HEK293T (cell line): ENCODE data around the gene VPS37B.

Source experiments
- CTCF ChIA-PET: fragments of 350-600 bp; formaldehyde crosslinking; extraction: SDS; loops from one replicate; lab custom pipeline; 2021; ENCODE audit warnings: antibody characterized with exemption, inconsistent platforms; lab: Yijun Ruan, JAX
- POLR2A ChIA-PET: fragments of 350-600 bp; formaldehyde crosslinking; extraction: SDS; loops from one replicate; lab custom pipeline; 2020; ENCODE audit warnings: antibody characterized with exemption, inconsistent platforms; lab: Yijun Ruan, JAX
- DNase-seq: peaks from one replicate; pipeline ENCODE4 v3.0.0; 2012; ENCODE audit warnings: mixed read lengths; ENCODE audit errors: extremely low spot score
- ARNT ChIP-seq: fragments of 450-650 bp; IDR thresholded peaks from 2 replicates; pipeline ENCODE4 v1.6.1; 2017; ENCODE audit warnings: mild to moderate bottlenecking
- BHLHE40 ChIP-seq: fragments of 450-650 bp; IDR thresholded peaks from 2 replicates; pipeline ENCODE4 v1.6.1; 2016; ENCODE audit warnings: mild to moderate bottlenecking, moderate library complexity, borderline replicate concordance
- CTBP1 ChIP-seq: fragments of 450-650 bp; IDR thresholded peaks from 2 replicates; pipeline ENCODE4 v1.6.1; 2016; ENCODE audit warnings: borderline replicate concordance
- ELF4 ChIP-seq: fragments of 450-650 bp; IDR thresholded peaks from 2 replicates; pipeline ENCODE4 v1.6.1; 2017; ENCODE audit warnings: antibody characterized with exemption
- FOXA1 ChIP-seq: fragments of 450-650 bp; IDR thresholded peaks from 2 replicates; pipeline ENCODE4 v1.6.1; 2016; ENCODE audit warnings: mild to moderate bottlenecking
- FOXK2 ChIP-seq: fragments of 450-650 bp; IDR thresholded peaks from 2 replicates; pipeline ENCODE4 v1.6.1; 2016; ENCODE audit warnings: mild to moderate bottlenecking
- FOXM1 ChIP-seq: fragments of 450-650 bp; IDR thresholded peaks from 2 replicates; pipeline ENCODE4 v1.6.1; 2017; ENCODE audit warnings: mild to moderate bottlenecking, borderline replicate concordance
- HDGF ChIP-seq: fragments of 450-650 bp; IDR thresholded peaks from 2 replicates; pipeline ENCODE4 v1.6.1; 2017; ENCODE audit warnings: antibody characterized with exemption, borderline replicate concordance
- L3MBTL2 ChIP-seq: fragments of 450-650 bp; conservative IDR thresholded peaks from 2 replicates; pipeline ENCODE4 v1.6.1; 2016; ENCODE audit warnings: mild to moderate bottlenecking
- LEF1 ChIP-seq: fragments of 450-650 bp; IDR thresholded peaks from 2 replicates; pipeline ENCODE4 v1.6.1; 2017; ENCODE audit warnings: mild to moderate bottlenecking, borderline replicate concordance
- NFRKB ChIP-seq: fragments of 450-650 bp; IDR thresholded peaks from 2 replicates; pipeline ENCODE4 v1.6.1; 2016; ENCODE audit warnings: mild to moderate bottlenecking, moderate library complexity
- SP1 ChIP-seq: fragments of 450-650 bp; IDR thresholded peaks from 2 replicates; pipeline ENCODE4 v1.6.1; 2017
- SUZ12 ChIP-seq: fragments of 450-650 bp; IDR thresholded peaks from 2 replicates; pipeline ENCODE4 v1.6.1; 2016; ENCODE audit warnings: mild to moderate bottlenecking
- TARDBP ChIP-seq: fragments of 450-650 bp; IDR thresholded peaks from 2 replicates; pipeline ENCODE4 v1.6.1; 2016
- ZNF384 ChIP-seq: fragments of 450-650 bp; IDR thresholded peaks from 2 replicates; pipeline ENCODE4 v1.6.1; 2016
- TF ChIP-seq, protein P1 (sequence below): fragments of 450-650 bp; IDR thresholded peaks from 2 replicates; pipeline ENCODE4 v1.6.1; 2016

The VPS37B gene

DNA sequence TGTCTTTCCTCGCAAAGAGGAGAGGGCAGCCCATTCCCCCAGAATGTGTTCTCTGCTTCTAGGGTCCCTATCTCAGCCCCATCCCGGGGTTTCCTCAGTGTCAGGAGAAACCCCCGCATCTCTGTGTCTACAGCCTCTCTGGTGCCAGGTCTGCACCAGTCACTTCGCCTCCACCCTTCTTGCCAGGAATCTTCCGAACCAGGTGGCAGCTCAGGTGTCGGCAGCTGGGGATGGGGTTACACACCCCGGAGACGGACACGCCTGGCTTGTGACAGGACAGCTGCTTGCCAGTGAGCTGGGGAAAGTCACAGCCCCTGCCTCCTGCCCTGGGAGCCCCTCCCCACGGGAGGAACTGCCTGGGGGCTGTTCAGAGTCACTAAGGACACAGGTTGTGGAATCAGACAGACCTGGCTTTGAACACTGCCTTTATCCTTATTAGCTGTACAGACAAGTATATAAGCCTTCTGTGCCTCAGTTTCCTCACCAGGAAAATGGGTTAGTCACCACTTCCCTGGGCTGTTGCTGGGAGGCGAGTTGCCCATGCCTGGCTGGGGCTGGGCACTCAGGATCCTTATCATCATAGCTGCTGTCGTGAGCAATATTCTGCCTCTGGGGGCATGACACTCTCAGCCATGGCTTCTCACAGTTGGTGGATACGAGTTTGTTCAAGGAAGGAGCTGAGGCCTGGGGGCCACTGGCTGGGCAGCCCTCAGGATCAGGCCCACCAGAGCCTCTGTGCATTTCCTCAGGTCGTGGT lies 49.9 kb downstream of the VPS37B start:
- ChIA-PET CTCF (no interaction called here), POLR2A (no interaction called here)
- TF ChIP-seq, protein P1, sequence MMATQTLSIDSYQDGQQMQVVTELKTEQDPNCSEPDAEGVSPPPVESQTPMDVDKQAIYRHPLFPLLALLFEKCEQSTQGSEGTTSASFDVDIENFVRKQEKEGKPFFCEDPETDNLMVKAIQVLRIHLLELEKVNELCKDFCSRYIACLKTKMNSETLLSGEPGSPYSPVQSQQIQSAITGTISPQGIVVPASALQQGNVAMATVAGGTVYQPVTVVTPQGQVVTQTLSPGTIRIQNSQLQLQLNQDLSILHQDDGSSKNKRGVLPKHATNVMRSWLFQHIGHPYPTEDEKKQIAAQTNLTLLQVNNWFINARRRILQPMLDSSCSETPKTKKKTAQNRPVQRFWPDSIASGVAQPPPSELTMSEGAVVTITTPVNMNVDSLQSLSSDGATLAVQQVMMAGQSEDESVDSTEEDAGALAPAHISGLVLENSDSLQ = no peak
- TF ChIP-seq NFRKB (no peak), HDGF (no peak), L3MBTL2 (no peak), SUZ12 (no peak), TARDBP (no peak), CTBP1 (no peak), SP1 (no peak), FOXA1 (no peak), FOXK2 (no peak), ZNF384 (no peak), LEF1 (no peak), ARNT (no peak), ELF4 (no peak), BHLHE40 (no peak), FOXM1 (no peak)
- no peak for DNase-seq

DNA sequence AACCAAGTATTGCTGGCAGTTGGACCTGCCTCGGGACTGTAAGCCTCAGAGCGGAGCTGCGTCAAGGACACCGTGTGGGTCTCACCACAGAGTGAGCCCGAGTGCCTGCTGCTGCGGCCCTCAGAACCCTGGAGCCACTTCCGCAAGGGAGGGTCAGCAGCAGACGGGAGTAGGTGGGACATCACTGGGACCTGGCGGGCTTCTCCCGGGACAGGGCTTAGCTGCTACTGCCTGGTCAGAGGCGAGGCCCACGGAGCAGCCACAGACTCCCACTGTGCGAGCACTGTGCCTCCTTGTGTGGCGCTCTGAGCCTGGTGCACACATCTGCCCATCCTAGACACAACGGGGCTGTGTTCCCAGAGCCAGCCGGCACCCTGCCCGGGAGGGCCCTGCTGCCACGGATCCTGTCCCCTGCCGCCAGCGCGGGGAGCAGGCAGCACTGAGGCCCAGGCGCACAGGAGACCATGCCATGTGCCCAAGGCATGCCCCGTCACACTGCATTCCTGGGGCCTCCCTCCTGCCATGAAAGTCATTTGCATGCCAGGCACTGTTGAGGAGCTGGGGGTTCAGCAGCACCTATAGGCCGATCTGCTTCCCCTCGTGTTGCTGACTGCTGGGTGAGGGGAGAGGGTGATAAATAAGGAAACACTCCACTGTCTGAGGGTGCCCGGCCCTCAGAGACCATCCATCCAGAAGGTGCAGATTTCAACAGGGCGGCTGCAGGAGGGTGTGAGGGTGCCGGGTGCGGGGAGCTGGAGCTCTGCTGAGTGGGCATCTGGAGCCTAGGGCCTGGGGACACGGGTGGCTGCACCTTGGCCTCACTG lies 50.7 kb downstream of the VPS37B start:
- ChIA-PET CTCF (no interaction called here), POLR2A (no interaction called here)
- DNase-seq = no peak
- no peak for TF ChIP-seq FOXK2
- no peak for TF ChIP-seq HDGF
- no peak for TF ChIP-seq LEF1
- TF ChIP-seq FOXA1 = no peak
- no peak for TF ChIP-seq SUZ12

DNA sequence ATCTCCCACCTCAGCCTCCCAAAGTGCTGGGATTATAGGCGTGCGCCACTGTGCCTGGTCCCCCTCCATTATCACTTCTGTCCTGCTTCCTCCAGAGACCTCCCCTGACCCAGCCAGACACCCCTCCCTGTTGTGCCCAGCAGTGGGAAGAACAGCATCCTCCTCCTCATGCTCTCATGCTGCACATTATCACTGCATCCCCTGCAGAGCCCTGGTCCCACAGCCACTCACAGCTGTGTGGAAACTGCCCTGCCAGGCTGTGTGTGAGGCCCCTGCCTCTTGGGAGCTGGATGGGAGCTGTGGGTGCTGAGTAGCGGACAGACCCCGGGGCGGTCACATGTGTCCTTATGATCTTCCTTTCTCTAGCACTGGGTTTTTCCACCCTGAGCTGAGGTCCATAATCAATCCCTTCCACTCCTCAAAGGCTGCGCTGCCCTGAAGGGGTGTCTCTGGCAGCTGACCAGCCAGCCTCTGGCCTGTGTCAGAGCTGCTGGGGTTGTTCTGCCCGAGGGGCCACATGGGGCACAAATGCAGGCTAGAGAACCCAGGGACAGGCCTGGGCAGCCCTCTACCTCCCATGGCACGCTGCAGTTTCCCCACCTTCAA lies 51.5 kb downstream of the VPS37B start:
- TF ChIP-seq HDGF (no peak), BHLHE40 (no peak), FOXA1 (no peak)
- ChIA-PET POLR2A (no interaction called here), CTCF (no interaction called here)
- no peak for DNase-seq

DNA sequence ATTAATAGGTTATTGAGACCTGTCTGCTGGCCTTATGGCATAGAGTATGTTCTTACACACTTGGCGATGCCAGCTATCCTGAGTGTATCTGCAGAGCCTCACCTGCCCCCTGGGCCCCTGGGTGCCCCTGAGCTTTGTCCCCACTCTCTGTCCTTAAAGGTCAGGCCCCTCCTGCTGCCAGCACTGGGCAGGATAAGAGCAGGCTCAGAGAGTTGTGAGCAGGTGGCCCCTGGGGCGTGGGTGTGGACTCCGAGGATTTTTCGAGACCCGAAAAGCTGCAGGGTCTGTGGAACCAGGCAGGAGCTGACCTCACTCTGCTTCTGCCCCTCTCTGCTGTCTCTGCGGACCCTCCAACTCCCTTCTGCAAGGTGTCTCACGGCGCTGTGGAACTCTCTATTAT lies 52.5 kb downstream of the VPS37B start:
- TF ChIP-seq FOXM1 (no peak), SP1 (no peak), FOXK2 (no peak), L3MBTL2 (no peak)
- POLR2A ChIA-PET = no interaction called here
- CTCF ChIA-PET = no interaction called here
- DNase-seq = no peak

DNA sequence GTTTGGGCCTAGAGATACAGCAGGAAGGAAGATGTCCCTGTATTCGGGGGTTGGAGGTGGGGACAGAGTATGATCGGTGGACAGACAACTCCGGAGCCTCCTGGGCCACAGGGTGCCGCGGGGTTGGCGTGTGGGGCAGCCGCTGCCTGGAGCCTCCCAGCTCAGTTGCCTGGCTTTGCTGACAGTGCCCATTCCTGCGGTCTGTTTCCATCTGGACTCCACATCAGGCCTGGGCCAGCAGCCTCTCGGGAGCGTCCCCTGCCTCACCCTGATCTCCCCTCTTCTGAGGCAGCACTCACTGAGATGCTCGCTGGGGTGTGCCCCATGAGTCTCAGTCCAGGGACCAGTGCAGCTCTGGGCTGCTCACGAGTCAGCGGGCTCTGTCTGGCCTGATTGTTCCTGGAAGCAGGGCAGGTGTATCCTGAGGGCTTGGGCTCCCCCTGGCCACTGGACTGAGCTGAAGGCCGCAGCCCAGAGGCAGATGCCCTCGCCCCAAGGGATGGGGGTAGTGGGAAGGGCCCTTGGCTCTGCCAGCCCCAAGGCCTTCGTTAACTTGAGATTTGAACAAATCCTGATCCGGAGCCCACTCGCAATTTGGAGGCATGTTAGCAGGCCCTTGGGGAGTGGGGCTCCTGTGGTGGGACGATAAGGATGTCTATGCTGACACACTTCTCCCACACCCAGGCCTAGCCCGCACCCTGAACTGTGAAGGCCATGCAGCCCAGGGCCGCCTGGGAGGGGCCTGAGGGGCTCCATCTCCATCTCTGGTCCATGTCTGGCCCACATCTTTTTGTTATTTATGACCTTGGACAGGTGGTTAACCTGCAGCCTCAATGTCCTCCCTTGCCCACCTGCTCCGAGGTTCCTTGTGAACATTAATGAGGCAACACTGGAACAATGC lies 53.2 kb downstream of the VPS37B start:
- CTCF ChIA-PET = no interaction called here

DNA sequence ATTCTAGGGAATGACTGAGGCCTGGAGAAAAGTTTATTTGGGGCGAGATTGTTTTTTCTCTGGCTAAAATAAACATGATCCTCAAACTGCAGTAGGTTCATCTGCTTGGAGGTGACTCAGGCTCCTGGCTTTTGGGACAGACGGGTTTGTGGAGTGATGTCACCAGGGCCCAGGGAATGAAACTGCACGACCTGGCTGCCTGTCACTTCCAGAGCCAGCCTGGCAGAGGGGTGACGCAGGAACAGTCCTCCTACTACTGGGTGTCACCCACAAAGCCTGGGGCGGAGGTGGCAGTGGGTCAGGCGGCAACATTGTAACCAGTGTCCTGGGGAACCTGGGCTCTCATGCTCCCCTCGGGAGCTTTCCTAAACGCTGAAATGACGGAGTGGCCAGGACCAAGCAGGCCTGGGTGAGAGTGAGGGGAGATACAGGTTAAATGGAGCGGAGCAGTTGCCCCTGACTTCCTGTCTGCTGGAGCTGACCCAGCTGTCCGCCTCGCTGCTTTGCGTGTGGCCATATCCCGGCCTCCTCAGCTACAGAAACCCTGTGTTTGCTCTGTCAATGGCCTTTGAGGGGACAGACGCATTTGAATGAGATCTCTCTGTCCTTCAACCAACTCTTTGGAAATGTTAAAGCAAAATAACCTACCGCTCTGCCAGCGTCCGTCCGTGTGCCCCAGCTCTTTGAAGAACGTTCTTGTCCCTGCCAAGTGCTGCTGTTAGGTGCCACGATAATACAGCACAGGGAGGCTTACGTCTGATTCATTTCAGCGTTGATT lies 54.2 kb downstream of the VPS37B start:
- TF ChIP-seq L3MBTL2 = no peak
- TF ChIP-seq LEF1 = no peak
- no peak for TF ChIP-seq SUZ12
- TF ChIP-seq, protein P1 = no peak
- TF ChIP-seq HDGF = no peak
- TF ChIP-seq CTBP1 = no peak
- TF ChIP-seq ARNT = no peak
- no peak for TF ChIP-seq SP1
- no peak for TF ChIP-seq BHLHE40
- TF ChIP-seq TARDBP = no peak
- no peak for TF ChIP-seq ELF4
- no peak for TF ChIP-seq FOXM1
- TF ChIP-seq NFRKB = no peak
- TF ChIP-seq FOXK2 = no peak
- TF ChIP-seq FOXA1 = no peak
- no peak for TF ChIP-seq ZNF384
- ChIA-PET POLR2A (interaction anchor here (0.8 kb wide), 1 partner anchor 391 kb away, joined by 3 read pairs; the partner anchor contains the start of genes MPHOSPH9 and MTRFR), CTCF (no interaction called here)
- no peak for DNase-seq

More for the DNA sequence above, 53.2 kb downstream of the VPS37B start:
- TF ChIP-seq ARNT (no peak), LEF1 (no peak), ZNF384 (no peak), SP1 (no peak), BHLHE40 (no peak), FOXM1 (no peak), FOXK2 (no peak), CTBP1 (no peak)
- no peak for DNase-seq
- POLR2A ChIA-PET = interaction anchor here (0.8 kb wide), 1 partner anchor 390 kb away, joined by 3 read pairs; the partner anchor contains the start of genes MPHOSPH9 and MTRFR
